ENCODE results near the gene FAAP100.

Gene FAAP100

GRCh38 chr17:81492706-81493105 is 59.4 kb downstream of the FAAP100 start:
- no peak for DNase-seq (ENCODE audit: low read depth)
- TF ChIP-seq CTCF (IDR thresholded peaks at IDR 0.05; ENCODE audit: control insufficient read depth, extremely low read depth, insufficient read depth), result no peak
- no peak overlapping the region for H3K4me3 ChIP-seq (ENCODE audit: low read depth, low read length)

GRCh38 chr17:81492202-81492601 is 60.0 kb downstream of the FAAP100 start:
- no peak for TF ChIP-seq CTCF (IDR thresholded peaks at IDR 0.05; ENCODE audit: control insufficient read depth, extremely low read depth, insufficient read depth)
- no peak overlapping the region for H3K4me3 ChIP-seq (ENCODE audit: low read depth, low read length)
- DNase-seq (ENCODE audit: low read depth), result no peak

- no peak for TF ChIP-seq CTCF (IDR thresholded peaks at IDR 0.05; ENCODE audit: control insufficient read depth, extremely low read depth, insufficient read depth)
- no peak overlapping the region for H3K4me3 ChIP-seq (ENCODE audit: low read depth, low read length)
- no peak for DNase-seq (ENCODE audit: low read depth)
These were observed 60.4 kb downstream of the FAAP100 start for GRCh38 chr17:81491761-81492160.

- DNase-seq (ENCODE audit: low read depth), result no peak
- TF ChIP-seq CTCF (IDR thresholded peaks at IDR 0.05; ENCODE audit: control insufficient read depth, extremely low read depth, insufficient read depth), result no peak
- no peak overlapping the region for H3K4me3 ChIP-seq (ENCODE audit: low read depth, low read length)
These were observed 61.0 kb downstream of the FAAP100 start for GRCh38 chr17:81491181-81491581.

GRCh38 chr17:81489998-81490992 is 61.9 kb downstream of the FAAP100 start:
- H3K4me3 ChIP-seq (ENCODE audit: low read depth, low read length), result no peak overlapping the region
- no peak for DNase-seq (ENCODE audit: low read depth)
- no peak for TF ChIP-seq CTCF (IDR thresholded peaks at IDR 0.05; ENCODE audit: control insufficient read depth, extremely low read depth, insufficient read depth)

All from LNCaP clone FGC (cell line).